Neural cell (in vitro differentiated cells): ENCODE results near the gene ATL1.

Source experiments
- CTCF ChIP-seq: fragments of 450-650 bp; IDR thresholded peaks from 2 replicates; pipeline ENCODE4 v1.5.1; 2014; ENCODE audit warnings: antibody characterized with exemption, mild to moderate bottlenecking, moderate library complexity; ENCODE audit not compliant: poor library complexity, severe bottlenecking
- EP300 ChIP-seq: fragments of 450-650 bp; conservative IDR thresholded peaks from 2 replicates; pipeline ENCODE4 v1.6.1; 2014; ENCODE audit warnings: antibody characterized with exemption, mild to moderate bottlenecking, moderate library complexity; ENCODE audit not compliant: poor library complexity, severe bottlenecking
- EZH2 ChIP-seq: fragments of 200-600, 300-800 bp; shearing (Covaris generic), sonication (generic); IDR thresholded peaks from 2 replicates; pipeline ENCODE4 v1.6.1; 2014; ENCODE audit warnings: antibody characterized with exemption, low read length, borderline replicate concordance, mild to moderate bottlenecking; ENCODE audit not compliant: insufficient read depth, poor library complexity, severe bottlenecking
- MXI1 ChIP-seq: fragments of 450-650 bp; conservative IDR thresholded peaks from 2 replicates; pipeline ENCODE4 v1.6.1; 2014; ENCODE audit warnings: antibody characterized with exemption, mild to moderate bottlenecking; ENCODE audit not compliant: poor library complexity, severe bottlenecking
- POLR2AphosphoS5 ChIP-seq: IDR thresholded peaks from 2 replicates; pipeline ENCODE4 v1.6.1; 2012
- RAD21 ChIP-seq: fragments of 450-650 bp; conservative IDR thresholded peaks from 2 replicates; pipeline ENCODE4 v1.6.1; 2014; ENCODE audit warnings: antibody characterized with exemption, mild to moderate bottlenecking, moderate library complexity
- REST ChIP-seq: IDR thresholded peaks from 2 replicates; pipeline ENCODE4 v1.6.1; 2012; ENCODE audit warnings: borderline replicate concordance
- SMC3 ChIP-seq: fragments of 450-650 bp; conservative IDR thresholded peaks from 2 replicates; pipeline ENCODE4 v1.6.1; 2014; ENCODE audit warnings: antibody characterized with exemption, mild to moderate bottlenecking, moderate library complexity; ENCODE audit not compliant: poor library complexity
- TAF1 ChIP-seq: IDR thresholded peaks from 2 replicates; pipeline ENCODE4 v1.6.1; 2012; ENCODE audit warnings: low read depth

- no peak for TF ChIP-seq CTCF
- TF ChIP-seq EZH2, result no peak
- TF ChIP-seq MXI1, result no peak
- no peak for TF ChIP-seq RAD21
- TF ChIP-seq SMC3, result no peak
- TF ChIP-seq POLR2AphosphoS5, result no peak
- TF ChIP-seq EP300, result no peak
- no peak for TF ChIP-seq TAF1
- no peak for TF ChIP-seq REST
Observed at GRCh38 chr14:50670196-50670865, 110.4 kb downstream of the ATL1 start.
